HepG2 (cell line): ENCODE results near the gene PRPF38B. TPM values are rescaled to one million over a fixed set of nuclear protein-coding genes. Genes with fewer than 3 reads are reported as not detected.
A peak's percentile ranks its signal among the peaks of the same experiment; 100 is the strongest.

Experiments
- ATF1 ChIP-seq: IDR thresholded peaks from 2 replicates; pipeline ENCODE4 v1.6.1; 2016; ENCODE audit warnings: mild to moderate bottlenecking, control low read depth
- DMAP1 ChIP-seq: IDR thresholded peaks from 2 replicates; pipeline ENCODE4 v1.6.1; 2016
- FOXA1 ChIP-seq, 2 experiments: fragments of 450-650 bp in 1 of 2; sonication (generic) in 1 of 2; formaldehyde crosslinking in 1 of 2; IDR thresholded peaks; 2 replicates each; pipeline versions ENCODE4 v1.4.0 to v1.6.1; 2016 to 2020; ENCODE audit warnings: missing genetic modification reagents in 1 of 2
- GATAD2A ChIP-seq: IDR thresholded peaks from 2 replicates; pipeline ENCODE4 v1.6.1; 2016
- HDAC2 ChIP-seq: sonication (generic); formaldehyde crosslinking; IDR thresholded peaks from 2 replicates; pipeline ENCODE4 v1.4.0; 2020; ENCODE audit warnings: missing genetic modification reagents
- MIXL1 ChIP-seq: IDR thresholded peaks from 2 replicates; pipeline ENCODE4 v1.6.1; 2016
- NBN ChIP-seq: fragments of 450-650 bp; conservative IDR thresholded peaks from 2 replicates; pipeline ENCODE4 v1.6.1; 2017
- NONO ChIP-seq, 2 experiments: fragments of 450-650 bp in 1 of 2; sonication (generic) in 1 of 2; formaldehyde crosslinking in 1 of 2; IDR thresholded peaks in 1 of 2; conservative IDR thresholded peaks in 1 of 2; 2 replicates each; pipeline versions ENCODE4 v1.6.1 to v1.8.0; 2017 to 2022; ENCODE audit warnings: mild to moderate bottlenecking in 1 of 2, missing genetic modification reagents in 1 of 2, moderate library complexity in 1 of 2
- NR2F6 ChIP-seq, 2 experiments: IDR thresholded peaks; 2 replicates each; pipeline ENCODE4 v1.6.1; 2016; ENCODE audit warnings: antibody characterized with exemption in 1 of 2, mild to moderate bottlenecking in 1 of 2
- SOX5 ChIP-seq: IDR thresholded peaks from 2 replicates; pipeline ENCODE4 v1.6.1; 2016; ENCODE audit warnings: borderline replicate concordance
- ZMYM3 ChIP-seq: sonication (generic); formaldehyde crosslinking; IDR thresholded peaks from 2 replicates; pipeline ENCODE4 v1.5.1; 2020; ENCODE audit warnings: mild to moderate bottlenecking, missing genetic modification reagents
- ZMYM4 ChIP-seq: sonication (generic); formaldehyde crosslinking; IDR thresholded peaks from 2 replicates; pipeline ENCODE4 v1.8.1; 2023; ENCODE audit warnings: mild to moderate bottlenecking, missing genetic modification reagents
- ZNF225 ChIP-seq: sonication (generic); formaldehyde crosslinking; IDR thresholded peaks from 2 replicates; pipeline ENCODE4 v1.4.0; 2020; ENCODE audit warnings: mild to moderate bottlenecking, missing genetic modification reagents
- ZNF263 ChIP-seq: sonication (generic); formaldehyde crosslinking; IDR thresholded peaks from 2 replicates; pipeline ENCODE4 v1.4.0; 2020; ENCODE audit warnings: missing genetic modification reagents
- ZNF343 ChIP-seq: sonication (generic); formaldehyde crosslinking; IDR thresholded peaks from 2 replicates; pipeline ENCODE4 v1.4.0; 2020; ENCODE audit warnings: mild to moderate bottlenecking, missing genetic modification reagents
- ZNF430 ChIP-seq: sonication (generic); formaldehyde crosslinking; IDR thresholded peaks from 2 replicates; pipeline ENCODE4 v1.9.0; 2021; ENCODE audit warnings: mild to moderate bottlenecking, missing genetic modification reagents
- ZNF724P ChIP-seq: sonication (generic); formaldehyde crosslinking; IDR thresholded peaks from 2 replicates; pipeline ENCODE4 v1.8.0; 2022; ENCODE audit warnings: missing genetic modification reagents, borderline replicate concordance
- polyA plus RNA-seq, 8 experiments: library from polyadenylated mRNA; depleted of rRNA in 3 of 8; stranded (reverse) in 7 of 8; unstranded in 1 of 8; fragments of >200 nt; fragmentation: Illumina TruSeq in 4 of 8; extraction: Trizol in 4 of 8; gene quantifications; 2 replicates each; pipeline versions ENCODE4 v1.2.1 to v1.2.3, GENCODE V29; 2011 to 2016; ENCODE audit warnings: low read depth in 4 of 8, missing spikeins in 1 of 8, mixed read lengths in 1 of 8; ENCODE audit not compliant: insufficient read depth in 1 of 8
- total RNA-seq, 5 experiments: library from RNA; depleted of rRNA; stranded (reverse); fragments of >200 nt; fragmentation: Illumina TruSeq; extraction: Trizol; gene quantifications; 2 replicates each; pipeline ENCODE4 v1.2.3, GENCODE V29; 2016; ENCODE audit warnings: low read depth in 1 of 5
- TF ChIP-seq, protein P1 (sequence below), 2 experiments: sonication (generic) in 1 of 2; formaldehyde crosslinking in 1 of 2; IDR thresholded peaks; 2 replicates each; pipeline versions ENCODE4 v1.6.1 to v1.9.0; 2014 to 2022; ENCODE audit warnings: antibody characterized with exemption in 1 of 2, borderline replicate concordance in 1 of 2, inconsistent platforms in 1 of 2, low read depth in 1 of 2, missing genetic modification reagents in 1 of 2
- TF ChIP-seq, protein P2 (sequence below): sonication (generic); formaldehyde crosslinking; IDR thresholded peaks from 2 replicates; pipeline ENCODE4 v1.5.0; 2020; ENCODE audit warnings: missing genetic modification reagents
- TF ChIP-seq, protein P3 (sequence below): sonication (generic); formaldehyde crosslinking; IDR thresholded peaks from 2 replicates; pipeline ENCODE4 v1.4.0; 2020; ENCODE audit warnings: missing genetic modification reagents, low read depth, mild to moderate bottlenecking, borderline replicate concordance
- TF ChIP-seq, protein P4 (sequence below): sonication (generic); formaldehyde crosslinking; IDR thresholded peaks from 2 replicates; pipeline ENCODE4 v1.8.0; 2022; ENCODE audit warnings: mild to moderate bottlenecking, missing genetic modification reagents, borderline replicate concordance

PRPF38B gene
- total and polyA plus RNA-seq, 2 of the 13 experiments (the other 11 are each of a cell fraction or from before 2014, with no cell fraction given) = 25.7 to 29.7 TPM

DNA sequence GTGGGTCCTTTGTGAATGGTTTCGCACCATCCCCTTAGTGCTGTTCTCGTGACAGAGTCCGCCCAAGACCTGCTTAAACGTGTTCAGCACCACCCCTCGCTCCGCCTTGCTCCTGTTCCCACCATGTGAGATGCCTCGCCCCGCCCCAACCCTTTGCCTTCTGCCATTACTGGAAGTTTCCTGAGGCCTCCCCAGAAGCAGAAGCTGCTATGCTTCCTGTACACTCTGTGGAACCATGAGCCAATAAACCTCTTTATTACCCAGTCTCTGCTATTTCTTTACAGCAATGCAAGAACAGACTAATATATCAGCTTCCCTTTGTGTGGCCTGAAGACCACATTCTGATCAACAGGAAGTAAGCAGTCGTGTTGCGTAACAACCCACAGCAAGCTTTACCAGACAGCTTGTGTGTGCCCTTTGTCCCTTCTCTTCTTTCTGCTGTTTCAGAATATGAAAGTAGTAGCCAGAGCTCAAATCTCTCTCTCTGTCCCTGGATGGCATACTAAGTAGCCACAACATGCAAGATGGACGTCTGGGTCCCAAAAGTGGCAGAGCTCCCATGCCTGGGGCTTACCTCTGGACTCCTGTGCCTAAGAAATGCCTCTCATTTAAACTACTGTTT is 45.4 kb upstream of the PRPF38B start (continued):
- TF ChIP-seq, protein P1, sequence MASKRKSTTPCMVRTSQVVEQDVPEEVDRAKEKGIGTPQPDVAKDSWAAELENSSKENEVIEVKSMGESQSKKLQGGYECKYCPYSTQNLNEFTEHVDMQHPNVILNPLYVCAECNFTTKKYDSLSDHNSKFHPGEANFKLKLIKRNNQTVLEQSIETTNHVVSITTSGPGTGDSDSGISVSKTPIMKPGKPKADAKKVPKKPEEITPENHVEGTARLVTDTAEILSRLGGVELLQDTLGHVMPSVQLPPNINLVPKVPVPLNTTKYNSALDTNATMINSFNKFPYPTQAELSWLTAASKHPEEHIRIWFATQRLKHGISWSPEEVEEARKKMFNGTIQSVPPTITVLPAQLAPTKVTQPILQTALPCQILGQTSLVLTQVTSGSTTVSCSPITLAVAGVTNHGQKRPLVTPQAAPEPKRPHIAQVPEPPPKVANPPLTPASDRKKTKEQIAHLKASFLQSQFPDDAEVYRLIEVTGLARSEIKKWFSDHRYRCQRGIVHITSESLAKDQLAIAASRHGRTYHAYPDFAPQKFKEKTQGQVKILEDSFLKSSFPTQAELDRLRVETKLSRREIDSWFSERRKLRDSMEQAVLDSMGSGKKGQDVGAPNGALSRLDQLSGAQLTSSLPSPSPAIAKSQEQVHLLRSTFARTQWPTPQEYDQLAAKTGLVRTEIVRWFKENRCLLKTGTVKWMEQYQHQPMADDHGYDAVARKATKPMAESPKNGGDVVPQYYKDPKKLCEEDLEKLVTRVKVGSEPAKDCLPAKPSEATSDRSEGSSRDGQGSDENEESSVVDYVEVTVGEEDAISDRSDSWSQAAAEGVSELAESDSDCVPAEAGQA (IDR thresholded peaks at IDR 0.05; ENCODE audit: low read depth) = no peak
- TF ChIP-seq, protein P1 (CRISPR knock-in tag; IDR thresholded peaks at IDR 0.05; ENCODE audit: borderline replicate concordance) = no peak
- peak; percentile 75; the same call in 1 of the 2 replicates for TF ChIP-seq SOX5 (CRISPR knock-in tag)
- TF ChIP-seq, protein P2, sequence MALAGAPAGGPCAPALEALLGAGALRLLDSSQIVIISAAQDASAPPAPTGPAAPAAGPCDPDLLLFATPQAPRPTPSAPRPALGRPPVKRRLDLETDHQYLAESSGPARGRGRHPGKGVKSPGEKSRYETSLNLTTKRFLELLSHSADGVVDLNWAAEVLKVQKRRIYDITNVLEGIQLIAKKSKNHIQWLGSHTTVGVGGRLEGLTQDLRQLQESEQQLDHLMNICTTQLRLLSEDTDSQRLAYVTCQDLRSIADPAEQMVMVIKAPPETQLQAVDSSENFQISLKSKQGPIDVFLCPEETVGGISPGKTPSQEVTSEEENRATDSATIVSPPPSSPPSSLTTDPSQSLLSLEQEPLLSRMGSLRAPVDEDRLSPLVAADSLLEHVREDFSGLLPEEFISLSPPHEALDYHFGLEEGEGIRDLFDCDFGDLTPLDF (CRISPR knock-in tag) = no peak
- TF ChIP-seq ZNF263 = no peak
- peak; percentile 79 for TF ChIP-seq HDAC2 (CRISPR knock-in tag)
- TF ChIP-seq NONO (IDR thresholded peaks at IDR 0.05) = no peak
- TF ChIP-seq NONO (CRISPR knock-in tag; conservative IDR thresholded peaks at IDR 0.05) = peak; percentile 58; the same call in 1 of the 2 replicates
- TF ChIP-seq NBN = no peak
- TF ChIP-seq GATAD2A = peak; percentile 86
- TF ChIP-seq, protein P3, sequence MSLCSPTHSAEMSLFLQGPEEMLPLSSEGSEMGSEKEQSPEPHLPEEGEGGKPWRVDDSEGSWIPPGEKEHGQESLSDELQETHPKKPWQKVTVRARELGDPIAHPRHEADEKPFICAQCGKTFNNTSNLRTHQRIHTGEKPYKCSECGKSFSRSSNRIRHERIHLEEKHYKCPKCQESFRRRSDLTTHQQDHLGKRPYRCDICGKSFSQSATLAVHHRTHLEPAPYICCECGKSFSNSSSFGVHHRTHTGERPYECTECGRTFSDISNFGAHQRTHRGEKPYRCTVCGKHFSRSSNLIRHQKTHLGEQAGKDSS (CRISPR knock-in tag) = no peak
- no peak for TF ChIP-seq ZNF343 (CRISPR knock-in tag)
- 0 out of 2 replicates have a peak, but pooled peaks have one; percentile 48 for TF ChIP-seq ZNF724P (CRISPR knock-in tag)
- peak; percentile 45; the same call in 1 of the 2 replicates for TF ChIP-seq MIXL1 (CRISPR knock-in tag)
- no peak for TF ChIP-seq ATF1 (CRISPR knock-in tag)
- TF ChIP-seq, protein P4, sequence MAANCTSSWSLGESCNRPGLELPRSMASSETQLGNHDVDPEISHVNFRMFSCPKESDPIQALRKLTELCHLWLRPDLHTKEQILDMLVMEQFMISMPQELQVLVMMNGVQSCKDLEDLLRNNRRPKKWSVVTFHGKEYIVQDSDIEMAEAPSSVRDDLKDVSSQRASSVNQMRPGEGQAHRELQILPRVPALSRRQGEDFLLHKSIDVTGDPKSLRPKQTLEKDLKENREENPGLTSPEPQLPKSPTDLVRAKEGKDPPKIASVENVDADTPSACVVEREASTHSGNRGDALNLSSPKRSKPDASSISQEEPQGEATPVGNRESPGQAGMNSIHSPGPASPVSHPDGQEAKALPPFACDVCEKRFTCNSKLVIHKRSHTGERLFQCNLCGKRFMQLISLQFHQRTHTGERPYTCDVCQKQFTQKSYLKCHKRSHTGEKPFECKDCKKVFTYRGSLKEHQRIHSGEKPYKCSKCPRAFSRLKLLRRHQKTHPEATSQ (CRISPR knock-in tag) = 0 out of 2 replicates have a peak, but pooled peaks have one; percentile 60
- TF ChIP-seq FOXA1 (IDR thresholded peaks at IDR 0.05) = no peak
- TF ChIP-seq FOXA1 (CRISPR knock-in tag; IDR thresholded peaks at IDR 0.05) = peak; percentile 46; the same call in 1 of the 2 replicates
- TF ChIP-seq DMAP1 = 0 out of 2 replicates have a peak, but pooled peaks have one; percentile 26
- peak; percentile 66 for TF ChIP-seq ZMYM4 (CRISPR knock-in tag)
- peak; percentile 19; the same call in 1 of the 2 replicates for TF ChIP-seq ZNF225 (CRISPR knock-in tag)
- no peak for TF ChIP-seq NR2F6 (IDR thresholded peaks at IDR 0.05)
- peak; percentile 60; the same call in 1 of the 2 replicates for TF ChIP-seq NR2F6 (CRISPR knock-in tag; IDR thresholded peaks at IDR 0.05)
- peak; percentile 28; the same call in 1 of the 2 replicates for TF ChIP-seq ZMYM3 (CRISPR knock-in tag)
- TF ChIP-seq ZNF430 (CRISPR knock-in tag) = peak; percentile 79; the same call in 1 of the 2 replicates
